NCI-H524 treated with DMSO at 0.1 percent for 48 hours (cell line): Measurements from ENCODE around the gene EHMT2.
"Not testable (repeated sequence)": the region's sequence is repeated elsewhere in the genome, so short reads cannot be mapped to it uniquely, and the experiment has no call there.

Experiments
- DNase-seq: peaks from one replicate; lab custom pipeline; 2025; lab: John Stamatoyannopoulos, UW

The EHMT2 gene

GRCh38 chr6:31915351-31915750 lies 17.9 kb upstream of the EHMT2 start:
- DNase-seq = no peak

DNA sequence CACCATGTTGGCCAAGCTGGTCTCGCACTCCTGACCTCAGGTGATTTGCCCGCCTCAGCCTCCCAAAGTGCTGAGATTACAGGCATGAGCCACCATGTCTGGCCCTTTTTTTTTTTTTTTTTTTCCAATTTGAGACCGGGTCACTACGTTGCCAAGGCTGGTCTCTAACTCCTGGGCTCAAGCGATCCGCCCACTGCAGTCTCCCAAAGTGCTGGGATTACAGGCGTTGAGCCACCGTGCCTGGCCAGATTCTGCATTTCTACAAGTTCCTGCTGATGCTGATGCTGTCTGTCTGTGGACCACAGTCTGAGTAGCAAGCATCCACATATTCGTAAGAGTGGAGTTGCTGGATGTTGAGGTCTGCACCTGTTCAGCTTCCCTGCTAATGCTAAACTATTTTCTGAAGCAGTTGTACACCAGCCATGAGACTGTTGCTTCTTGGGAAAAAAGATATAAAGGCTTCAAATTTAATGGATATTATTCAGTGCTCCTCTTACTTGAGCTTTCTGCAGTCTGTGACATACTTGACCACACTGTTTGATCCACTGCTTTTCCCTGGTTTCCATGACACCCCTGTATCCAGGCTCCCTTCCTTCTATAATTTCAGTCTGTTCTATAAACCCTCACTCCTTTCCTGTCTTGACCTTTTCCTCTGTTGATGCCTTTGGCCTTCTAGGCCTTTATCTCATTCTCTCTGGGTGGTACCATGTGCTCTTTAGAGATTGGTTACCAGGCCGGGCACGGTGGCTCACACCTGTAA lies 14.5 kb upstream of the EHMT2 start:
- no peak for DNase-seq

GRCh38 chr6:31909298-31909697 lies 11.8 kb upstream of the EHMT2 start:
- not testable (repeated sequence) for DNase-seq

GRCh38 chr6:31908791-31909190 lies 11.3 kb upstream of the EHMT2 start:
- no peak for DNase-seq

GRCh38 chr6:31908255-31908654 lies 10.8 kb upstream of the EHMT2 start:
- DNase-seq = not testable (repeated sequence)

DNA sequence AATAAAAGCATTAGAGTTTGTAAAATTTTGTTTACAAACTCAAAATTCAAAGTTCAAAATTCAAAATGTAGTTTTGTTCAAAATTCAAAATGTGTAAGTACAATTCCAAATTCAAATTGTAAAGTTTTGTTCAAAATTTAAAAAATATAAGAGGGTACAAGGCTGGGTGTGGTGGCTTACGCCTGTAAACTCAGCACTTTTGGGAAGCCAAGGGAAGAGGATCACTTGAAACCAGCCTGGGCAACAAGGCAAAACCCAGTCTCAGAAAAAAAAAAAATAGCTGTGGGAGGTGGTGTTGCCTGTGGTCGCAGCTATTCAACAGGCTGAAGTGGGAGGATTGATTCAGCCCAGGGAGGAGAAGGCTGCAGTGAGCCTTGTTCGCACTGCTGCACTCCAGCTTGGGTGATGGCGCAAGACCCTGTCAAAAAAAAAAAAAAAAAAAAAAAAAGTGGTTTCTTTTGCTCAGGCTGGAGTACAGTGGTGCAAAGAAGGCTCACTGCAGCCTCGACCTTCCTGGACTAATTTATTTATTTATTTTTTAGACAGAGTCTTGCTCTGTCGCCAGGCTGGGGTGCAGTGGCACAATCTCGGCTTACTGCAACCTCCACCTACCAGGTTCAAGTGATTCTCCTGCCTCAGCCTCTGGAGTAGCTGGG lies 9.8 kb upstream of the EHMT2 start:
- DNase-seq = no peak

GRCh38 chr6:31906727-31907126 lies 9.2 kb upstream of the EHMT2 start:
- DNase-seq = not testable (repeated sequence)

DNA sequence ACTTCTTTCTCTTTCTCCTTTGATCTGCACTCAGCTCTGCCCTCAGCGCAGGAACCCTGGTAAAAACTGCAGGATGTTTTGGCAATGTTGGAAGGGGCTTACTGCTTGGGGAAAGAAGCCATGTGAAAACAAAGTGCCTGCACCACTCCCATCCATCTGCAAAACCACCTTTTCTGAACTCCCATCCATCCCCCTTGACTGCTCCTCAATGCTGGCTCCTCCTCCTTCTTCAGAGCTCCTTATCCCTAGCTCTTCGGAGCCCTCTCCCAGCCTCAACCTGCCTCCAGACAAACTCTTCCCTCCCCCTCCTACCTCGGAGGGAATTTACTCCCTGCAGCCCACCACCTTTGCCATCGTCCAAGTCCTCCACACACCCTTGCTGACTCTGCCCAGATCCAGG lies 8.6 kb upstream of the EHMT2 start:
- no peak for DNase-seq

- no peak for DNase-seq
Measured at GRCh38 chr6:31905041-31905440, 7.5 kb upstream of the EHMT2 start.

- no peak for DNase-seq
Measured at GRCh38 chr6:31903957-31904356, 6.5 kb upstream of the EHMT2 start.

DNA sequence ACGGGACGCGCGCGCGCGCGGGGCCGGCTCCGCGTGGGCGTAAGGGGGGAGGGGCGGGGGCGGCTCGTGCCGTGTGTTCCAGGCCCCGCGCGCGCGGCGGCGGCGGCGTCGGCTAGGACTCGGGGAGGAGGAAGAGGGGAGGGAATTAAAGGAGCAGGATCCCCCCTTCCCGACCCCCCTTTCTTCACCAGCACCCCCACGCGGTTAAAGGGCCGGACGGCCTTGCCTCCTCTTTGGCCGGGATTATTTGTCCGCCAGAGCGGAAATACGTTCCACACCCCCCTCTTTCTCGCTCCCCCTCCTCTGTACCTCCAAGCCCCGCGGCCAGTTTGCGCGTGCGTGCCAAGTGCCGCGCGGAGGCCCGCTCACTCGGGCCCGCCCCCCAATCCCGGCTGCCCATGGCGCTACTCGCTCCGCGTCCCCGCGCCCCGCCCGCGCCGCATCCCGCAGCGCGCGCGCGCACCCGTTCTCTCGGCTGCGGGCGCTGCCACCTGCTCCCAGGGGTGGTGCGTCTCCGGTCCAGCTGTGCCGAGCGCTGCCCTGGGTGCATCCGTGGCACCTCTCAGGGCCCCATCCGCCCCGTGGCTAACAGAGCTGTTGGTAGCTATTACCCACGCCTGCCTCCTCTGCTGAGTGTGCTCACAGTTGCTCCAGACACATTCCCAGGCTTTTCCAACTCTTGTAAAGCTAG lies 4.6 kb upstream of the EHMT2 start, which contains the start of gene ZBTB12:
ZBTB12 (minus strand) TSS at position 134 of the 691 bp plus-strand sequence. CDS start 781 bp downstream, outside the sequence.
- DNase-seq = peak; percentile 77

DNA sequence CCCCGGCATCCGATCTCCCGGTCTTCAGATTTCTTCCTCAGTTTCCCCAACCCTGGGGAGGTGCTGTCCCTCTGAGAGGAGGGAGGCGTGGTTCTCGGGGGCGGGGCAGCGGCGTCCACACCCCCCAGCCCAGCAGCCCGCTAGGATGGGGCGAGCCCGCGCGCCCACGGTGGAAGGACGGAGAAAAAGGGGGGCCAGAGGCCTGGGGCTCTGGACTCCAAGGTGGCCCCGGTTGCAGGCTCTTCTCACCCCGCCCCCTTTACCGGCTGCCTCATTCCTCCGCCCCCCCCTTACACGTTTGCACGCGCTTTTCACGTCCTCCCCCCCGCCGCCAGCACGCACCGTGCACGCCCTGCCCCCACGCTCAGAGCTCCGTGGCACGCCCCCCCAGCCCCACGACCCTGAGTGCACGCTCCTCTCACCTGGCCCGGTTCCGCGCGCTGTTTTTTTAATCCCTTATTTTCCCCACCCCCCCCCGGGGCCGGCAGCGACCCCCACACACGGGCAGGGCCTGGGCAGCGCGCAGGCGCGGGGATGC lies 4.0 kb upstream of the EHMT2 start:
- no peak for DNase-seq

- DNase-seq = no peak
Measured at GRCh38 chr6:31900917-31901414, 3.5 kb upstream of the EHMT2 start.

GRCh38 chr6:31899882-31900722 lies 2.6 kb upstream of the EHMT2 start:
- DNase-seq = no peak

DNA sequence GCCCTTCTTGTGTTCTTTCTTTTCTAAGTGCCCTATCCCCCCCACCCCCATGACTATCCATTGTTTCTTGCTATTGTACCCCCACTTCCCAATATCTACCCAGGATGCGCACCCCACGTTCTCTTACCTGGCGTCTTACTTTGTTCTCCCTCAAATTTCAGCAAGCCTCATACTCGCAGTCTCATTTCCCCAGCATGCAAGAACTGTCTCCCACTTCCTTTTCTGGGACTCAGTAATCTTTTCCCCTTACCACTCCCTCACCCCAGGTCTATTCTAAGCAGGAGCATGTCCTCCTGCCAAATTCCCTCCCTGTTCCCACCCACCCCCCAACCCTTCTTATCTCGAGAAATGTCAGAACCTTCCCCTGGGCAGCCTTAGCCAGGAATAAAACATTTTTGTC lies 1.7 kb upstream of the EHMT2 start:
- DNase-seq = no peak

- DNase-seq = peak; percentile 18
Measured at GRCh38 chr6:31898383-31899011, 999 bp upstream of the EHMT2 start.

- DNase-seq = no peak
Measured at GRCh38 chr6:31896856-31897611, 464 bp downstream of the EHMT2 start.

GRCh38 chr6:31896493-31896855 lies 1.0 kb downstream of the EHMT2 start:
- DNase-seq = no peak

DNA sequence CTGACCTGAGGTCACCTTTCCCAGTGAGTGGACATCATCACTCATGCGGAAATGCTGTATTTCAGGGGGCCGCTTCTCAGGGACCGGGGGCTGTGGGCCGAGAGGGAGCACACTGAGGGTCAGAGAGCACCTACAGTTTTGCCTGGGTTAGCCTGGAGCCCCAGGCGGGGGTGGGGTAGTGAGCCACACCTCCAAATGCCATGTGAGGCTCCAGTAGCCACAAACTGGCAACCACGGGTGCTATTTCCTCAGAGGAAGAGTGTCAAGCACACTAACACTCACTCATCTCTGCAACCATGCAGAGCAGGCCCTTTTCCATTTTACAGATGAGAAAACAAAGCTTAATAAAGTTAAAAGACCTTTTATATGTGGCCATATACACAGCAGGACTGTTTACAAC lies 4.7 kb downstream of the EHMT2 start:
- DNase-seq = no peak

DNA sequence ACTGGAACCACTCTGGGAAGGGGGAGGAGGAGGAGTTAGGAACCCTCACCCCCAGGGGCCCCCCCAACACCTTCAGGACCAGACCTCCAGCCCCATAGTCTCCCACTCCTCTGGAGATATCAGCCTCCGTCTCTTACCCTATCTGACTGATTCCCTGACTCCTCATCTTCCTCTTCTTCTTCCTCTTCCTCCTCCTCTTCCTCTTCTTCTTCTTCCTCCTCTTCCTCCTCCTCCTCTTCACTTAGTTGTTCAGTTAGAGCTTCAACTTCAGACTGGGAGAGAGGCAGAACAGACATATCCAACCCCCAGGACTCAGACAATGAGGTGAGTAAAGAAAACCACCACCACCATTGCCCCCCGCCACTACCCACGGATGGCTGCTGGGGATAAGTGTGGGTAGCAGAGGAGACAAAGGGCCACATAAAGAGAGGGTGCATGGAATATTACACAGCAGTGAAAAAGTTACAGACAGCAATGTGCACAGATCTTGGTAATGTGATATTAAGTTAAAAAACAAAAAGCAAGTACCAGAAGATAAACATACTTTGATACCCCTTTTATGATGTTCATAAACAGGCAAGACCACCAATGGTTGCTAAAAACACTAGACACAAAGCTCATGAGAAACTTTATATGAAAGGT lies 8.0 kb downstream of the EHMT2 start:
- no peak for DNase-seq
